ENCODE data around the gene FAM3D. TPM values are rescaled to one million over a fixed set of nuclear protein-coding genes. Genes with fewer than 3 reads are reported as not detected.

The FAM3D gene
- polyA plus RNA-seq, 1 donor (not counting 4 experiments of a cell fraction or from before 2014, with no cell fraction given), result not detected

DNA sequence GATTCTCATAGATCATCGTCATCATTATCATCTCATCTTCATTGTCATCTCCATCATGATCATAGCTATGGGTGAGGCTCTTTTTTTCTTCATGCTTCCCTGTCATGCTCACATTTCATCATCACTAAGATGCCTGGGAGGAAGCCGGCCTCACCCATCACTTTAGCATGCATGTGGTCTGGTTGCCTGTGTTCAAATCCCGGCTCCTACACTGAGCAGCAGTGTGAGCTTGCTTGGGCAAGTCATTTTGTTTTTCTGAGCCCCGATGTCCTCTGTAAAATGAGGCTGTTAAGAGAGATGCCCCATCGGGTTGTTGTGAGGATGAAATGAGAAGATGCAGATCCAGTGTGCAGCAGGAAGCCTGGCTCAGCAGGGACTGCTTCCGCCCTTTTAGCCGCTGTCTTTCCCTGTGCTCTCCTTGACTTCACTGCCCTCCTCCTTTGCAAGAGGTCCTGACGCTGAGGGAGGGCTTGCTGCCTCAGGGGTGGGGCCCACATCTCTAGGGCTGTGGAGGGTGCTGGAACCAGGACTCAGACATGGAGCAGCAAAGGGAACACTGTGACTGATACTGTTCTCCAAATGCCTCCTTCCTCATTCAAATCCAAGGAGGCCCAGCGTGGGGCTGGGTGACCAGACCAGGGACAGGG is 14.4 kb upstream of the FAM3D start:
- no peak overlapping the region for H3K27ac ChIP-seq (ENCODE audit: control insufficient read depth, insufficient read depth, low read length)
- no peaks in the 10 kb centered on the region for H3K79me2 ChIP-seq (ENCODE audit: control insufficient read depth, insufficient read depth, low read length)
- H3K9me1 ChIP-seq (ENCODE audit: control insufficient read depth, extremely low read depth, insufficient read depth, low read length), result no peaks in the 10 kb centered on the region
- H2AFZ ChIP-seq (ENCODE audit: control insufficient read depth, low read length), result no peak overlapping the region
- H3K4me2 ChIP-seq (ENCODE audit: control insufficient read depth, extremely low read depth, insufficient read depth, low read depth, low read length), result no peak overlapping the region
- no peaks in the 10 kb centered on the region for H3K4me1 ChIP-seq (ENCODE audit: control insufficient read depth, extremely low read depth, insufficient read depth, low read length)
- H3K9ac ChIP-seq (ENCODE audit: control insufficient read depth, extremely low read depth, insufficient read depth, low read length), result no peak overlapping the region
- DNase-seq (ENCODE audit: low read depth, low spot score), result no peak
- H3K4me3 ChIP-seq (ENCODE audit: control insufficient read depth in 2 of 3, extremely low read depth in 1 of 3, insufficient read depth in 2 of 3, low read depth in 1 of 3, low read length in 3 of 3), result no peak overlapping the region
- no peaks in the 10 kb centered on the region for H3K36me3 ChIP-seq (ENCODE audit: control insufficient read depth in 2 of 2, extremely low read depth in 1 of 2, insufficient read depth in 2 of 2, low read length in 2 of 2)
- dilution Hi-C loops (cut with MboI; ENCODE audit: extremely low pct_ligation_motif_present, low sequenced_read_pairs), result no loop called here
- H4K20me1 ChIP-seq (ENCODE audit: control insufficient read depth, extremely low read depth, insufficient read depth, low read length), result no peaks in the 10 kb centered on the region
- no peak for FAIRE-seq
- peaks cover 3% of the 10 kb centered on the region for H3K27me3 ChIP-seq (ENCODE audit: control insufficient read depth, extremely low read depth, insufficient read depth, low read length)
- H3K9me3 ChIP-seq (ENCODE audit: control insufficient read depth, low read depth, low read length), result no peaks in the 10 kb centered on the region
- TF ChIP-seq EZH2 (IDR thresholded peaks at IDR 0.05; ENCODE audit: low read length), result no peak
- TF ChIP-seq, protein P1, sequence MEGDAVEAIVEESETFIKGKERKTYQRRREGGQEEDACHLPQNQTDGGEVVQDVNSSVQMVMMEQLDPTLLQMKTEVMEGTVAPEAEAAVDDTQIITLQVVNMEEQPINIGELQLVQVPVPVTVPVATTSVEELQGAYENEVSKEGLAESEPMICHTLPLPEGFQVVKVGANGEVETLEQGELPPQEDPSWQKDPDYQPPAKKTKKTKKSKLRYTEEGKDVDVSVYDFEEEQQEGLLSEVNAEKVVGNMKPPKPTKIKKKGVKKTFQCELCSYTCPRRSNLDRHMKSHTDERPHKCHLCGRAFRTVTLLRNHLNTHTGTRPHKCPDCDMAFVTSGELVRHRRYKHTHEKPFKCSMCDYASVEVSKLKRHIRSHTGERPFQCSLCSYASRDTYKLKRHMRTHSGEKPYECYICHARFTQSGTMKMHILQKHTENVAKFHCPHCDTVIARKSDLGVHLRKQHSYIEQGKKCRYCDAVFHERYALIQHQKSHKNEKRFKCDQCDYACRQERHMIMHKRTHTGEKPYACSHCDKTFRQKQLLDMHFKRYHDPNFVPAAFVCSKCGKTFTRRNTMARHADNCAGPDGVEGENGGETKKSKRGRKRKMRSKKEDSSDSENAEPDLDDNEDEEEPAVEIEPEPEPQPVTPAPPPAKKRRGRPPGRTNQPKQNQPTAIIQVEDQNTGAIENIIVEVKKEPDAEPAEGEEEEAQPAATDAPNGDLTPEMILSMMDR (optimal IDR thresholded peaks at IDR 0.05 in 1 of 3, IDR thresholded peaks at IDR 0.05 in 1 of 3, conservative IDR thresholded peaks at IDR 0.05 in 1 of 3; ENCODE audit: extremely low read depth in 1 of 3, insufficient read depth in 2 of 3, low read length in 3 of 3), result no peak

DNA sequence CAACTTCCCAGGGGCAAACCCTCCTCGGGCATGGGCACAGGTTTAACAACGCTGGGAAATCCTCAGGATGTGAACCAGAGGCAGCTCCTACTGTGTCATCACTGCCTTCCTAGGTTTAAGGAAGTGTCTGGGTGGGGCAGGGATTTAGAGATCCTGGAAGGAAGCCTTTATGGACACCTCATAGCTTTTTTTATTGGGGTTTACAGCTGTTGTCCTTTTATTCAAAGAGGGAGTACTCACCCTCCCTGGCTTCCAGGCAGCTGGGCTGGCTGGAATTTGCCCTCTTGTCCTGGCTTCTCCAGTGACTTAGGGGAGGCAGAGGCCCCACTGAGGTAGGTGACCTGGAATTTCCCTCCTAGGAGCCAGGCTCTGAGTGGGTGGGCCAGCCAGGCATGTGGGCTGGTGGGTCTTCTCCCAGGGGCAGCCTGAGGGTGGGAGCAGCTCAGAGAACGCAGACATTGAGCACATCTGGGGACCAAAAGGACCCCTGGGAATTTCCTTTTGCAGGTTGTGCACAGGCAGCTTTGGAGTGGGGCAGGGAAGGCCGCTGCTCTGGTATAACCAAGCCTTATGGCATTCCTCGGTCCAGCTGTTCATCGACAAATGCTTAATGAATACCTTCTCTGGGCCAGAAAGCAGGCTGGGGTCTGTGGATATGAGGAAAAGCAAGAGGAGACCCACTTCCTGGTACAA is 13.5 kb upstream of the FAM3D start:
- Histone ChIP-seq H3K4me1 (ENCODE audit: control insufficient read depth, extremely low read depth, insufficient read depth, low read length) (no peaks in the 10 kb centered on the region), H3K27ac (ENCODE audit: control insufficient read depth, insufficient read depth, low read length) (no peak overlapping the region), H3K4me2 (ENCODE audit: control insufficient read depth, extremely low read depth, insufficient read depth, low read depth, low read length) (no peak overlapping the region), H3K79me2 (ENCODE audit: control insufficient read depth, insufficient read depth, low read length) (no peaks in the 10 kb centered on the region), H3K9me3 (ENCODE audit: control insufficient read depth, low read depth, low read length) (no peaks in the 10 kb centered on the region), H3K4me3 (ENCODE audit: control insufficient read depth in 2 of 3, extremely low read depth in 1 of 3, insufficient read depth in 2 of 3, low read depth in 1 of 3, low read length in 3 of 3) (no peak overlapping the region), H3K36me3 (ENCODE audit: control insufficient read depth in 2 of 2, extremely low read depth in 1 of 2, insufficient read depth in 2 of 2, low read length in 2 of 2) (no peaks in the 10 kb centered on the region), H3K9ac (ENCODE audit: control insufficient read depth, extremely low read depth, insufficient read depth, low read length) (no peak overlapping the region), H3K9me1 (ENCODE audit: control insufficient read depth, extremely low read depth, insufficient read depth, low read length) (no peaks in the 10 kb centered on the region), H2AFZ (ENCODE audit: control insufficient read depth, low read length) (no peak overlapping the region), H4K20me1 (ENCODE audit: control insufficient read depth, extremely low read depth, insufficient read depth, low read length) (no peaks in the 10 kb centered on the region), H3K27me3 (ENCODE audit: control insufficient read depth, extremely low read depth, insufficient read depth, low read length) (peaks cover 3% of the 10 kb centered on the region)
- dilution Hi-C loops (cut with MboI; ENCODE audit: extremely low pct_ligation_motif_present, low sequenced_read_pairs), result no loop called here
- FAIRE-seq, result no peak
- no peak for DNase-seq (ENCODE audit: low read depth, low spot score)
- TF ChIP-seq, protein P1 (optimal IDR thresholded peaks at IDR 0.05 in 1 of 3, IDR thresholded peaks at IDR 0.05 in 1 of 3, conservative IDR thresholded peaks at IDR 0.05 in 1 of 3; ENCODE audit: extremely low read depth in 1 of 3, insufficient read depth in 2 of 3, low read length in 3 of 3), result no peak
- no peak for TF ChIP-seq EZH2 (IDR thresholded peaks at IDR 0.05; ENCODE audit: low read length)

Measured in keratinocyte (primary cell).